Hippocampal formation (tissue), 2 donors: Measurements from ENCODE around the gene CRACR2A.

ENCODE experiments used
- DNase-seq, 2 donors: peaks; one replicate each; lab custom pipeline; 2025; lab: John Stamatoyannopoulos, UW

CRACR2A gene, protein sequence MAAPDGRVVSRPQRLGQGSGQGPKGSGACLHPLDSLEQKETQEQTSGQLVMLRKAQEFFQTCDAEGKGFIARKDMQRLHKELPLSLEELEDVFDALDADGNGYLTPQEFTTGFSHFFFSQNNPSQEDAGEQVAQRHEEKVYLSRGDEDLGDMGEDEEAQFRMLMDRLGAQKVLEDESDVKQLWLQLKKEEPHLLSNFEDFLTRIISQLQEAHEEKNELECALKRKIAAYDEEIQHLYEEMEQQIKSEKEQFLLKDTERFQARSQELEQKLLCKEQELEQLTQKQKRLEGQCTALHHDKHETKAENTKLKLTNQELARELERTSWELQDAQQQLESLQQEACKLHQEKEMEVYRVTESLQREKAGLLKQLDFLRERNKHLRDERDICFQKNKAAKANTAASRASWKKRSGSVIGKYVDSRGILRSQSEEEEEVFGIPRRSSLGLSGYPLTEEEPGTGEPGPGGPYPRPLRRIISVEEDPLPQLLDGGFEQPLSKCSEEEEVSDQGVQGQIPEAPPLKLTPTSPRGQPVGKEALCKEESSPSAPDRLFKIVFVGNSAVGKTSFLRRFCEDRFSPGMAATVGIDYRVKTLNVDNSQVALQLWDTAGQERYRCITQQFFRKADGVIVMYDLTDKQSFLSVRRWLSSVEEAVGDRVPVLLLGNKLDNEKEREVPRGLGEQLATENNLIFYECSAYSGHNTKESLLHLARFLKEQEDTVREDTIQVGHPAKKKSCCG

GRCh38 chr12:3752741-3753486 is at the start of gene CRACR2A:
CRACR2A (minus strand) TSS chr12:3753109; CDS start chr12:3696999, 56,110 bp downstream.
- DNase-seq = no peak

DNA sequence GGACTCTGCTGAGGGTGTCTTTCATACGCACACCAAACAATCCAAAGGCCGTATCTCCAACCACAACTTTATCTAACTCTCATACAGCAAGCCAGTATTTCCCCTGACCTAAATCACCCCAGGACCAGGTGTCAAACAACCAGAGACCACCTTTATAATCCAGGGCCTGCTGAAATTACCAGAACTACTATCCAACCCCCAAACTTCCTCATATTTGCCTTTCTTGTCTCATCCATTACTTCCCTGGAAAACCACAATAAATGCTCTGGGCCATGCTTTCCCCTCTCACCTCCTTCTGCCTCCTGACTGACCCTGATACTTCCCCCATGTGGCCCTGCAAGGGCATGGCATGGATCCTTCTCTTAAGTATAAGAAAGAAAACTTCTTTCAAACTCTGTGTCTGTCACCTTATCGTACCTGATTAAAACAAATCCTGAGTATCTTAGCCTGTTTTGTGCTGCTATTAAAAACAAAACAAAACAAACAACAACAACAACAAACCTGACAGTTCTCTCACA is 44.7 kb upstream of the CRACR2A start:
- DNase-seq = no peak

DNA sequence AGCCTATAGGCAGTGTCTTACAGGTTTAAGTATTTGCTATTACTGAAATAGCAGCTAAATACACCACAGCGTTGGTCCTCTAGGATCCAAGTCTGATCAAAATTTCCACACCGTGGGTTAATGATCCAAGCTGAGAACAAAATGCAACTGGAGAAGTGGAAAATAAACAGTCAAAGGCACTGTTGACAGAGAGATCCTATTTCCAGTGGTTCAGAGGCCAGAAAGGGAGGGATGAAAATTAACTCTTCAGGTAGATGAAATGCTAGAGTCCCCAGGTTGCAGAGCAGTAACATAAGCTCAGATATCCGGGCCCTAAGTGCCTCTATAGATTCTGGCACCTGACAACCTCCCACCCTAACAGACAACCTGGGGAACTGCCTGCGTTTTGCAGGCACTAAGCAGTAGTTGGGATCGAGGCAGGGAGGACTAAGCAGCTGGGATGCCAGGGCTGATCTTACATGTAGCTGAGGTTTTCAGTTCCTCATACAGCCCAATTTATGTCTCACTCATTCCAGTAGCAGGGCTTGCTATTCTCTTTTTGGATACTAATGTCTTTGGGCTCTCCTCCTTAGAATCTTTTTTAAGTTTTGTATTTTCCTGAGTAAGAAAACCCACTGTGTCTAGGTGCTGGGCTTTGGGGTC is 42.7 kb upstream of the CRACR2A start:
- DNase-seq = no peak

DNA sequence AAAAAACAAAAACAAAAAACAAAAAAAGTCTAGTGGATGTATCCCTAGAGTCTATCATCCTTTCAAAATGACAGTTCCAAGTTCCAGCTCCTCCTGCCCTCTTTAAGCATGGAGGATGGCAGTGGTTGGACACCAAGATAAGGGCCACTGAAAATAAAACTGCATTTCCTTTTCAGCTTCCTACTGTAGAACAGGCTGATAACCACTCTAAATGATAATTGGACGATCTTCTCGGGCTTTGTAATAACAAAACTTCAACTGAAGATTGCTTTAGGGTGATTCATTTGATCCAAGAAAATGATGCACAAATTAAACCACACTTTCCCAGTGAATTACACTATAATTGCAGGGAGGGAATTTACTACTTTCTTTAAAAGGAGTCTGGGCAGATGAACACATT is 42.2 kb upstream of the CRACR2A start:
- DNase-seq = no peak

DNA sequence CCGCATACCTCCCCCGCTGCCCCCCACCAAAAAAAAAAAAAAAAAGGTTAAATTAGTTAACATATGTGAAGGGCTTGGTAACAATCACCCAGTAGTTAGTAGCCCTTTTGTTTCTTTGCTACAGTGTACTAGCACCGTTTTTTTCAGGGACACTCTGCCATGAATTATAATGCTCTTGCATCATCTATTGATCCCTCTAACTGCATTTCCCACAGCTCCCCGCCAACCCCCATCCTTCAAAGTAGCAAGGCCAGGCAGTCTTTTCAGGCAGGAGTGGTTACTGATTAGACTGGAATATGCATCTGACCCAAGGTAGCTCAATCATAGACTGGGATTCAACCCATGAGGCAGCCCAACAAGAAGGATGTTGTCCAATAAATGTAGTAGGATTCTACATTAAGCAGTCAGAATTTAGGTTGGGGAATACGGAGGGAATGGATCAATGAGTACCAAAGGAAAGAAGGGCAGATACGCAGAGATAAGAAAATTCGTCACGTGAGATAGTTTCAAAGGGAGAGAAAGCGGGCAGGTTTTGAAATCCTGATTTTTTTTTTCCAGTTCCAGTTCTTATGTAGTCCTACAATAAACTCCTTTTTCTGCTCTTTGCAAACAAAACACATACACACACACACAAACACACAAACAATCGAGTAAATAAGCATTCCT is 39.8 kb upstream of the CRACR2A start:
- no peak for DNase-seq

- DNase-seq = no peak
Measured at GRCh38 chr12:3791256-3791874, 38.5 kb upstream of the CRACR2A start.

DNA sequence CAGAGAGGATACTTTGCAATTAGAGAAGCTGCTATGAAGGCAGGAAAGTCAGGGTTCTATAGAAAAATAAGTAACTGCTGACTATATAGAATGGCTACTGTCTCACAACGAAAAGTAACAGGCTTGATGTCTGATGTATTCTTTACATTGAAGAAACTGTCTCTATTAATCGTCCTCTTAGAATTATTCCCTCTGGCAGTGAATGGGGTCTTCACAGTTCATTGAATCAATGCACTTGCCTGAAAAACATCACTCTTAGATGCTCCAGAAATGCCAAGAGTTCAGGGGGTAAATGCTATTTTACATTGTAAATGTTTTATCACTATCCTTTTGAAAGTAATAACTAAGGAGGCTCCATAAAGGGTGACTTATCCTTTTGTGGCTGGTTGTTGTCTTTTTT is 37.7 kb upstream of the CRACR2A start:
- no peak for DNase-seq

GRCh38 chr12:3789838-3790237 is 36.9 kb upstream of the CRACR2A start:
- DNase-seq = no peak

- DNase-seq = peak in 1 of 2 donors; percentile 50
Measured at GRCh38 chr12:3777206-3777809, 24.4 kb upstream of the CRACR2A start.

GRCh38 chr12:3775385-3776035 is 22.6 kb upstream of the CRACR2A start:
- DNase-seq = no peak

DNA sequence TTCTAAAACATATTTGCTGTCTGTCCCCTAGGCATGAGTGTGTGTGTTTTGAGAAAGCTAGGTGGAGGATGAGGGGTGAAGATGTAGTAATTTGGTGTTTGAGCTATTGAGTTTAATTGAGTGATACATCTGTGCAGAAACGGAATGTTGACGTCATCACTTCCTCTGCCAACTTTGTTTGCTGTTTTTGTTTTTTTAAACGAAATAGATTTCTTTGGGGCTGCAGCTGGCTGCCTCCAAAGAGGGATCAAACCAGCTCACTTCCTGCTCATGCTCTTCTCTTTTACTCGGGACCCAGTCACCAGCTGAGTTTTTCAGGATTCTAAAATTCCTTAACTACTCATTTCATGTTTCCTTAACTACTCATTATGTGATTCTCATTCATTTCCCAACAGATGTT is 19.5 kb upstream of the CRACR2A start:
- no peak for DNase-seq

- DNase-seq = no peak
Measured at GRCh38 chr12:3771853-3772252, 18.9 kb upstream of the CRACR2A start.

DNA sequence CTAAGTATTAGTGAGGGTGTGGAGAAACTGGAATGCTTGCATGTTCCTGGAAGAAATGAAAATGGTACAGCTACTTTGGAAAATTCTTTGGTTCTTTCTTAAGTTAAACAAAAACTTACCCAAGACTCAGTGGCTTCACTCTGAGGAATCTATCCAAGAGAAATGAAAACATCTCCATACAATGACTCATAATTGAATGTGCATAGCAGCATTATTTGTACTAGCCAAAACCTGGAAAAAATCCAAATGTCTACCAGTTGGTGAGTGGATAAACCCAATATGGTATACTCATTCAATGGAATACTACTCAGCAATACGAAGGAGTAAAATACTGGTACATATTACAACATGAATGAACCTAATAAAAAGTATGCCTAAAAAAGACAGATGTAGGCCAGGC is 18.0 kb upstream of the CRACR2A start:
- no peak for DNase-seq

DNA sequence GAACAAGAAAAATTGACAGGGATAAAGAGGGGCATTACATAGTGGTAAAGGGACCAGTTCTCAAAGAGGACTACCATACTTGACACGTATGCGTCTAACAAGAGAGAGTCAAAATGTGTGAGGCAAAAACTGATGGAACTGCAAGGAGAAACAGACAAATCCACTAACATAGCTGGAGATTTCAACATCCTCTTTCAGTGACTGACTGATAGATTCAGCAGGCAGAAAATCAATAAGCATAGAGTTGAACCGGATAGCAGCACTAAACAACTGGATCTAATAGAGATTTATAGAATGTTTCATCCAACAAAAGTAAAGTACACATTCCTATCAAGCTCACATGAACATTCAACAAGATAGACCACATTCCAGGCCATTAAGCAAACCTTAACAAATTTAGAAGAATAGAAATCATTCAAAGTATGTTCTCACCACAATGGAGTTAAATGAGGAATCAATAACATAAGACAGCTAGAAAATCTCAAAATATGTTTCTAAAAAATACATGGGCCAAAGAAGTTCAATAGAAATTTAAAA is 16.1 kb upstream of the CRACR2A start:
- no peak for DNase-seq

DNA sequence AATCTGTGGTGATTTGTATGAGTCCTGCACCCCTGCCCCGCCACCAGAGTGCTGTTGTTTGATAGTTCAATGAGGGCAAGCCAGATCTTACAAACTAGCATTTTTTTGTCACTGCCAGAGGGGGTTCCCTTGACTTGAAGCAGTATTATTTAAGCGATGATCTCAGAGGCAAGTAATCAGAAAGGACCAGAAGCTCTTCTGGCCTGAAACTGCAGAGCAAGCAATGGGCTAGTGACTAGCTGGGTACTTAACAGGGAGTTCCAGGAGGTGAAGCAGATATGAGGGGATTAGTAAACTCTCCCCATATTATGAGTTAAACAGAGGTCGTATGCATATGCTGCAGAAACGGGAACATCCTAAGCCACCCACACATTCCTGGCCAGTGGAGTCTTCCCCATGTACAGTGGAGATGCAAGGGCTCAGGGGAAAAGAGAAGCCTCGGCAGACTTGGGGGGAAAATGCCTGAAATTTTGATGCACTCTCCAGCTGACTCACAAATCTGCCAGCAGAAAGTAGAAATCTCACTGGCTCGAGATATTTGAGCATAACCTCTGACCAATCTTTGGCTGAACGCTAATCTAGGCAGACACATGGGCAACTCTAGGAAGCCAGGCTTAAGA is 8.3 kb upstream of the CRACR2A start:
- no peak for DNase-seq

DNA sequence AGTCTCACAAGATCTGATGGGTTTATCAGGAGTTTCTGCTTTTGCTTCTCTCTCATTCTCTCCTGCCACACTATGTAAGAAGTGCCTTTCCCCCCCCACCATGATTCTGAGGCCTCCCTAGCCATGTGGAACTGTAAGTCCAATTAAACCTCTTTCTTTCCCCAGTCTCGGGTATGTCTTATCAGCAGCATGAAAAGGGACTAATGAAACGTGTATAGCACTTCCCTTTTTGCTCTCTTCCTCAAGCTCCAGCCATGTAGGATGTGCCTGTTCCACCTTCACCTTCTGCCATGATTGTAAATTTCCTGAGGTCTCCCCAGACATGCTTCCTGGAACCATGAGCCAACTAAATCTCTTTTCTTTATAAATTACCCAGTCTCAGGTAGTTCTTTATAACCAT is 7.0 kb upstream of the CRACR2A start:
- no peak for DNase-seq

GRCh38 chr12:3757261-3757660 is 4.4 kb upstream of the CRACR2A start:
- DNase-seq = no peak

DNA sequence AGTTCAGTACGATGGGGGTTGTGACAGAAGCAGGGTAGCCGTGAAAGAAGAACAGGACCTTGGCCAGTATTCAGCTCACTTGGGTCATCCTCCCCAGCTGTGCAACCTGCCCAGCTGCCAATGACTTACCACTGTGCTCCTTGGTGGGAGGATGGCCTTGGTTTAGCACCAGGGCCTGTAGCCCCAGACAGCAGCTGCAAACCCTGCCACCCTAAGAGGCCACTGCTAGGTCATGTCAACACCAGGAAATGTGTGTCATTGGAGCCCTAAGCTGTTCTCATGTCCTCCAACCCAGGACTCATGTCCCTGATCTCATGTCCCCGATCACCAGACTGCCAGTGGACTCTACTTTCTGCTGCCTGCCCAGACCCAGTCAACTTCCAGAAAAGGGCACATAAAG is 3.0 kb upstream of the CRACR2A start:
- no peak for DNase-seq
